Heart right ventricle (tissue), 16 donors: ENCODE data around the gene AGPAT2. TPM values are rescaled to one million over a fixed set of nuclear protein-coding genes. Genes with fewer than 3 reads are reported as not detected.
A peak's percentile ranks its signal among the peaks of the same experiment; 100 is the strongest.

Experiments used
- ATAC-seq, 8 donors: fragments of 200-7000 bp; cut with Tn5 transposase; one replicate each; pipeline ENCODE4 v1.9.1; 2020; ENCODE audit warnings: mild to moderate bottlenecking in 8 of 8, moderate library complexity in 8 of 8, moderate number of reproducible peaks in 1 of 8
- DNase-seq, 2 donors: peaks; one replicate each; pipeline ENCODE4 v3.0.0-alpha.2; 2020
- H3K27ac ChIP-seq, 10 donors: fragments of 200-600 bp; sonication (generic) in 2 of 10; one replicate each; pipeline versions ENCODE4 v1.5.0 to v1.8.0; 2020 to 2022; ENCODE audit warnings: mild to moderate bottlenecking in 3 of 10
- H3K27me3 ChIP-seq, 7 donors: fragments of 200-600 bp; one replicate each; pipeline ENCODE4 v1.8.0; 2021 to 2022; ENCODE audit warnings: mild to moderate bottlenecking in 2 of 7
- H3K36me3 ChIP-seq, 9 donors: fragments of 200-600 bp; sonication (generic) in 1 of 9; one replicate each; pipeline versions ENCODE4 v1.5.0 to v1.8.0; 2020 to 2022; ENCODE audit warnings: mild to moderate bottlenecking in 2 of 9
- H3K4me1 ChIP-seq, 9 donors: fragments of 200-600 bp; sonication (generic) in 1 of 9; one replicate each; pipeline versions ENCODE4 v1.5.0 to v1.8.0; 2020 to 2022; ENCODE audit warnings: mild to moderate bottlenecking in 4 of 9
- H3K4me3 ChIP-seq, 10 donors: fragments of 200-600 bp; sonication (generic) in 2 of 10; one replicate each; pipeline versions ENCODE4 v1.5.0 to v1.8.0; 2020 to 2022; ENCODE audit warnings: mild to moderate bottlenecking in 7 of 10, moderate library complexity in 2 of 10
- H3K9me3 ChIP-seq, 11 donors: fragments of 200-600 bp in 10 of 11; sonication (generic) in 2 of 11; one replicate each; pipeline versions ENCODE4 v1.5.0 to v1.8.0; 2013 to 2022; ENCODE audit warnings: mild to moderate bottlenecking in 2 of 11, control low read depth in 1 of 11, moderate library complexity in 1 of 11
- CTCF ChIP-seq, 9 donors: fragments of 200-600 bp; sonication (generic) in 2 of 9; IDR thresholded peaks; one replicate each; pipeline versions ENCODE4 v1.5.0 to v1.8.0; 2021 to 2022; ENCODE audit warnings: antibody characterized with exemption in 9 of 9, mild to moderate bottlenecking in 5 of 9, moderate library complexity in 1 of 9
- WGBS, 2 donors: extraction: QIAGEN DNeasy Blood & Tissue Kit; methylation state at CpG; one replicate each; pipeline ENCODE4 v1.1.7; 2013; ENCODE audit warnings: inconsistent platforms in 1 of 2; 5-methylcytosine and 5-hydroxymethylcytosine counted together
- intact Hi-C, 10 donors: fragments of 100-400 bp; cut with DNase I; formaldehyde crosslinking; loops; one replicate each; pipeline versions ENCODE4 v1.11.1 to v1.14.2; 2022
- polyA plus RNA-seq, 2 donors: library from polyadenylated mRNA; stranded (reverse); fragments of 200-250 nt; gene quantifications; one replicate each; pipeline ENCODE4 v1.2.3, GENCODE V29; 2013
- total RNA-seq, 10 donors: library from RNA; stranded (reverse); fragmentation: NEBNext Ultra II Directional in 3 of 10; extraction: Animal tissue kit (Norgen Biotek cat#: 25700) in 3 of 10; gene quantifications; one replicate each; pipeline versions ENCODE4 v1.2.1 to v1.2.4, GENCODE V29; 2021 to 2023
- donor health status: Arrhythmogenic right ventricular cardiomyopathy.
- donor health status: ischemic (EF 13 %, LVEDD 7.1; RV severe dilation, severe dysfunction).
- donor health status: healthy with polysubstance abuse.
- donor health status: DM: no; HTN: yes; CAD: no.
- donor health status: DM: no; HTN: no; CAD: no.
- donor health status: ischemic (EF 25% LVEDD 6.9; RV normal size, moderate dysfunction).
- donor health status: ischemic (EF 25% LVEDD 5.7; RV mildly dilated, moderate dysfunction).
- donor health status: healthy.
- donor health status: DM: yes; HTN: yes; CAD: no.
- donor health status: Ischemic cardiomyopathy.
- donor health status: ischemic (EF 35%, LVEDD 5.7; RV mildly dilated, moderate dysfunction).
- donor health status: nonischemic (EF 11% LVEDD 7.7; RV severe dilation, severe dysfunction).
- donor health status: DM: yes; HTN: yes; CAD: no.
- donor health status: PGD.
- donor health status: ischemic (EF 29% LVEDD 5.4; RV normal size, mild dysfunction).
- donor health status: nonischemic (EF 23%, LVEDD 6.1; RV moderate dilation, normal function).

AGPAT2 gene
- total and polyA plus RNA-seq, 12 donors: 48.1 to 195 (median 61.5) TPM

- intact Hi-C loops: no loop called here
- Histone ChIP-seq H3K36me3 (peaks cover 0 to 71% (median 19%) of the 10 kb centered on the region in 9 donors), H3K27me3 (peaks cover 0 to 9% (median 0%) of the 10 kb centered on the region in 7 donors), H3K9me3 (no peaks in the 10 kb centered on the region), H3K4me1 (peaks cover 3 to 47% (median 21%) of the 10 kb centered on the region in 9 donors), H3K4me3 (no peak overlapping the region), H3K27ac (peak overlapping the region in 5 of 10 donors; percentile 9 to 94 (median 73))
- no peak for TF ChIP-seq CTCF (IDR thresholded peaks at IDR 0.05)
- DNase-seq: peak; percentile 62 to 78
- 56 to 59% methylated on average over 11 of the region's 11 CpGs for WGBS, 2 donors
- ATAC-seq: peak; percentile 7 to 54 (median 22)
These were observed 12.4 kb downstream of the AGPAT2 start for GRCh38 chr9:136674786-136675349.

DNA sequence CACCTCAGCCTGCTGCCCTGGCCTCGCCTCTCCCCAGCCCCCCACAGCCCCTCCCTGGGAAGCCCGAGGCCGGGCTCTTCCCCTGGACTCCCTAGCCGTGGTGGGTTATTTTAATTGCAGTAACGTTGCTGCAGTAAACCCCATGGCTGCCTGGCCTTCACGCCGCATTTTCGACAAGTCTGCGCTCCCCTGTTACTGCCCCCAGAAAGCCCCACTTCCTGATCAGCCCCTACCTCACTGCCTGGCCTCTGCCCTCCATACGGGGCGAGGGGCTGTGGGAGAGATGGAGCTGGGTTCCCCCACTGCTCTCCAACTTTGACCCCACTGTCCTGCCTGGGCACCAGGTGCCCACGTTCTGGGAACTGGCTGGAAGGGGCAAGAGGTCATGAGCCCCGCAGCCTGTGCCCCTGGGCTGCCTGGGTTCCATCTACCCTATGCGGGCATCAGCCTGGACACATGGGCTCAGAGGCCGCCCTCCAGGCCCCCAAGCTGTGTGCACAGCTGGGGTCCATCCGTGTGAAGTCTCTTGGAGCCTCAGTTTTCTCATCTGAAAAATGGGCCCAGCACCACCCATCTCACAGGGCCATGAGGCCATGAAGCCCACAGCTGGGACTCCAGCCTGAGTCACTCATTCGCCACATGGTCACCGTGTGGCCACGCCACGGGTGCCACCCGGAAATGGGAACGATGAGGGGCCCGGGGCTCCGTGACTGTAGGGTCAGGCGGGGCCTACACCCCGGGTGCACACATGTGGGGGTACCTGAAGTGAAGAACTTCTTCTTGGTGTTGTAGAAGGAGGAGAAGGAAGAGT, 13.1 kb downstream of the AGPAT2 start:
- ATAC-seq (peak; percentile 1 to 39 (median 23)), DNase-seq (no peak)
- Histone ChIP-seq H3K36me3 (peaks cover 0 to 78% (median 26%) of the 10 kb centered on the region in 9 donors), H3K4me1 (peaks cover 0 to 45% (median 14%) of the 10 kb centered on the region in 9 donors), H3K27ac (peak overlapping the region in 8 of 10 donors; percentile 2 to 94 (median 62)), H3K27me3 (peaks cover 0 to 16% (median 0%) of the 10 kb centered on the region in 7 donors), H3K4me3 (no peak overlapping the region), H3K9me3 (no peaks in the 10 kb centered on the region)
- intact Hi-C loops: no loop called here
- no peak for TF ChIP-seq CTCF (IDR thresholded peaks at IDR 0.05)
- 65 to 68% methylated on average over 26 of the region's 26 CpGs for WGBS, 2 donors

GRCh38 chr9:136673088-136673974, 13.9 kb downstream of the AGPAT2 start:
- Histone ChIP-seq H3K9me3 (no peaks in the 10 kb centered on the region), H3K4me1 (peaks cover 0 to 39% (median 6%) of the 10 kb centered on the region in 9 donors), H3K27me3 (peaks cover 0 to 19% (median 0%) of the 10 kb centered on the region in 7 donors), H3K4me3 (peak overlapping the region in 2 of 10 donors; percentile 77 to 79), H3K27ac (peak overlapping the region in 9 of 10 donors; percentile 2 to 94 (median 63)), H3K36me3 (peaks cover 0 to 86% (median 31%) of the 10 kb centered on the region in 9 donors)
- ATAC-seq: peak in 7 of 8 donors; percentile 1 to 12 (median 6)
- intact Hi-C loops: no loop called here
- no peak for DNase-seq
- no peak for TF ChIP-seq CTCF (IDR thresholded peaks at IDR 0.05)
- WGBS, 2 donors: 60 to 74% methylated on average over 35 of the region's 35 CpGs
